ENCODE measurements around the gene SP3. TPM values are rescaled to one million over a fixed set of nuclear protein-coding genes. Genes with fewer than 3 reads are reported as not detected.

Gene SP3
- total and polyA plus RNA-seq, 9 of the 15 experiments (the other 6 are each of a cell fraction or from before 2014, with no cell fraction given) = 12.0 to 106 (median 74.9) TPM

DNA sequence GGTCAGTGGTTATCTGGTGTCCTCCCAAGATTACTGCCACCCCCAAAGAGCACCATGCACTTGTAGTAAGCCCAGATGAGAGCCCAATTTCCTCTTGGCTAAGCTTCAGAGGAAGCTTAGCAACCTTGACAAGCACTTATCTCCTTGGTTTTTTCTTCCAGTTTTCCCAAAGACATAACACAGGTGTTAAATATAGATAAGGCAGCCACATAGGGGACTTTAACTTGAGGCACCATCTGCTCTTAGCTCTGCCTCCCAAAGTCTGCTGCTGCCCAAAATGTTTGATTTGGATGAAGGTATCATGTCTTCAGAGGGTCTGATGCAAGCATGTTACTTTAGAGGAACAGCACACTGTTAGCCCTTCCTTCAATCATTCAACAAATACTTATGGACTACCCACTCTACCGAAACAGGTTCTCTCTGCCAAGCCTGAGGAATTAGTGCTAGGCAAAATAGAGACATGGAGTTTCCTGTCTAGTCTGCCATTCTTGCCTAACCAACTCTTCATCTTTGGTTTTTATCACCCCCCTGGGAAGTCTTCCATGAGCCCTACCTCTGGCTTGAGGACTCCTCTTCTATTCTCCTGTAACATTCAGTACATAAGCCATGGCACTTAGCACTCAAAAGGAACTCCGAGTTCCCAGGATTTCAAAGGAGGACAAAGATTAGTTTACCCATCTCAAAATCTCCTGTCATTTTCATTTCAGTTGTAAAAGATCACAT lies 73.7 kb downstream of the SP3 start (continued):
- no peak for TF ChIP-seq ZNF830 (CRISPR knock-in tag; IDR thresholded peaks at IDR 0.05)
- TF ChIP-seq MCM3 (IDR thresholded peaks at IDR 0.05) = no peak
- TF ChIP-seq TBP (optimal IDR thresholded peaks at IDR 0.05; ENCODE audit: low read depth, low read length) = no peak
- TF ChIP-seq MXI1 (IDR thresholded peaks at IDR 0.05; ENCODE audit: low read depth, low read length) = 0 out of 2 replicates have a peak, but pooled peaks have one; percentile 28
- TF ChIP-seq, protein P1, sequence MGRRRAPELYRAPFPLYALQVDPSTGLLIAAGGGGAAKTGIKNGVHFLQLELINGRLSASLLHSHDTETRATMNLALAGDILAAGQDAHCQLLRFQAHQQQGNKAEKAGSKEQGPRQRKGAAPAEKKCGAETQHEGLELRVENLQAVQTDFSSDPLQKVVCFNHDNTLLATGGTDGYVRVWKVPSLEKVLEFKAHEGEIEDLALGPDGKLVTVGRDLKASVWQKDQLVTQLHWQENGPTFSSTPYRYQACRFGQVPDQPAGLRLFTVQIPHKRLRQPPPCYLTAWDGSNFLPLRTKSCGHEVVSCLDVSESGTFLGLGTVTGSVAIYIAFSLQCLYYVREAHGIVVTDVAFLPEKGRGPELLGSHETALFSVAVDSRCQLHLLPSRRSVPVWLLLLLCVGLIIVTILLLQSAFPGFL (CRISPR knock-in tag; IDR thresholded peaks at IDR 0.05) = no peak
- no peak for TF ChIP-seq ETV1 (tag; conservative IDR thresholded peaks at IDR 0.05; ENCODE audit: low read depth)
- no peak for TF ChIP-seq TCFL5 (CRISPR knock-in tag; conservative IDR thresholded peaks at IDR 0.05)
- TF ChIP-seq, protein P2, sequence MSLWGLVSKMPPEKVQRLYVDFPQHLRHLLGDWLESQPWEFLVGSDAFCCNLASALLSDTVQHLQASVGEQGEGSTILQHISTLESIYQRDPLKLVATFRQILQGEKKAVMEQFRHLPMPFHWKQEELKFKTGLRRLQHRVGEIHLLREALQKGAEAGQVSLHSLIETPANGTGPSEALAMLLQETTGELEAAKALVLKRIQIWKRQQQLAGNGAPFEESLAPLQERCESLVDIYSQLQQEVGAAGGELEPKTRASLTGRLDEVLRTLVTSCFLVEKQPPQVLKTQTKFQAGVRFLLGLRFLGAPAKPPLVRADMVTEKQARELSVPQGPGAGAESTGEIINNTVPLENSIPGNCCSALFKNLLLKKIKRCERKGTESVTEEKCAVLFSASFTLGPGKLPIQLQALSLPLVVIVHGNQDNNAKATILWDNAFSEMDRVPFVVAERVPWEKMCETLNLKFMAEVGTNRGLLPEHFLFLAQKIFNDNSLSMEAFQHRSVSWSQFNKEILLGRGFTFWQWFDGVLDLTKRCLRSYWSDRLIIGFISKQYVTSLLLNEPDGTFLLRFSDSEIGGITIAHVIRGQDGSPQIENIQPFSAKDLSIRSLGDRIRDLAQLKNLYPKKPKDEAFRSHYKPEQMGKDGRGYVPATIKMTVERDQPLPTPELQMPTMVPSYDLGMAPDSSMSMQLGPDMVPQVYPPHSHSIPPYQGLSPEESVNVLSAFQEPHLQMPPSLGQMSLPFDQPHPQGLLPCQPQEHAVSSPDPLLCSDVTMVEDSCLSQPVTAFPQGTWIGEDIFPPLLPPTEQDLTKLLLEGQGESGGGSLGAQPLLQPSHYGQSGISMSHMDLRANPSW (CRISPR knock-in tag; IDR thresholded peaks at IDR 0.05) = no peak
- TF ChIP-seq, protein P3, sequence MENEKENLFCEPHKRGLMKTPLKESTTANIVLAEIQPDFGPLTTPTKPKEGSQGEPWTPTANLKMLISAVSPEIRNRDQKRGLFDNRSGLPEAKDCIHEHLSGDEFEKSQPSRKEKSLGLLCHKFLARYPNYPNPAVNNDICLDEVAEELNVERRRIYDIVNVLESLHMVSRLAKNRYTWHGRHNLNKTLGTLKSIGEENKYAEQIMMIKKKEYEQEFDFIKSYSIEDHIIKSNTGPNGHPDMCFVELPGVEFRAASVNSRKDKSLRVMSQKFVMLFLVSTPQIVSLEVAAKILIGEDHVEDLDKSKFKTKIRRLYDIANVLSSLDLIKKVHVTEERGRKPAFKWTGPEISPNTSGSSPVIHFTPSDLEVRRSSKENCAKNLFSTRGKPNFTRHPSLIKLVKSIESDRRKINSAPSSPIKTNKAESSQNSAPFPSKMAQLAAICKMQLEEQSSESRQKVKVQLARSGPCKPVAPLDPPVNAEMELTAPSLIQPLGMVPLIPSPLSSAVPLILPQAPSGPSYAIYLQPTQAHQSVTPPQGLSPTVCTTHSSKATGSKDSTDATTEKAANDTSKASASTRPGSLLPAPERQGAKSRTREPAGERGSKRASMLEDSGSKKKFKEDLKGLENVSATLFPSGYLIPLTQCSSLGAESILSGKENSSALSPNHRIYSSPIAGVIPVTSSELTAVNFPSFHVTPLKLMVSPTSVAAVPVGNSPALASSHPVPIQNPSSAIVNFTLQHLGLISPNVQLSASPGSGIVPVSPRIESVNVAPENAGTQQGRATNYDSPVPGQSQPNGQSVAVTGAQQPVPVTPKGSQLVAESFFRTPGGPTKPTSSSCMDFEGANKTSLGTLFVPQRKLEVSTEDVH (IDR thresholded peaks at IDR 0.05; ENCODE audit: low read depth, partially characterized antibody) = no peak
- no peak for TF ChIP-seq MTA1 (IDR thresholded peaks at IDR 0.05; ENCODE audit: borderline replicate concordance)
- no peak for TF ChIP-seq ZFP36 (IDR thresholded peaks at IDR 0.05; ENCODE audit: low read depth, low read length, partially characterized antibody)
- no peak for TF ChIP-seq SFPQ (IDR thresholded peaks at IDR 0.05; ENCODE audit: low read depth, low read length)
- no peak for TF ChIP-seq ATF2 (CRISPR knock-in tag; IDR thresholded peaks at IDR 0.05)

Data from K562 (cell line).